ENCODE data around the gene DVL3. TPM values are rescaled to one million over a fixed set of nuclear protein-coding genes. Genes with fewer than 3 reads are reported as not detected.

The DVL3 gene
- polyA plus RNA-seq, 1 donor from 2014 or later, result 78.9 TPM

- Histone ChIP-seq H3K9ac (ENCODE audit: low read length) (peak overlapping the region; percentile 98), H4K20me1 (ENCODE audit: insufficient read depth) (peaks cover 6% of the 10 kb centered on the region), H3K27me3 (ENCODE audit: insufficient read depth, low read depth, low read length) (no peaks in the 10 kb centered on the region), H2AFZ (ENCODE audit: low read depth, low read length) (no peak overlapping the region), H3K4me3 (ENCODE audit: low read length) (peak overlapping the region; percentile 100), H3K79me2 (replicated peaks; ENCODE audit: insufficient read depth, low read length) (peaks cover 33% of the 10 kb centered on the region), H3K9me3 (ENCODE audit: low read length) (no peaks in the 10 kb centered on the region), H3K9me2 (ENCODE audit: insufficient read depth, low read length) (no peaks in the 10 kb centered on the region), H3F3A (ENCODE audit: insufficient read depth, low read length, poor library complexity, severe bottlenecking) (no peaks in the 10 kb centered on the region), H3K36me3 (ENCODE audit: insufficient read depth, low read length) (peaks cover 11% of the 10 kb centered on the region), H3K27ac (ENCODE audit: low read length) (peak overlapping the region; percentile 87), H3K4me2 (ENCODE audit: low read length) (peak overlapping the region; percentile 100)
- TF ChIP-seq TAF1 (IDR thresholded peaks at IDR 0.05; ENCODE audit: low read depth) (no peak), REST (IDR thresholded peaks at IDR 0.05; ENCODE audit: borderline replicate concordance) (no peak), EZH2 (IDR thresholded peaks at IDR 0.05; ENCODE audit: borderline replicate concordance, insufficient read depth, low read length, poor library complexity, severe bottlenecking) (no peak), CTCF (IDR thresholded peaks at IDR 0.05; ENCODE audit: poor library complexity, severe bottlenecking) (no peak), SMC3 (conservative IDR thresholded peaks at IDR 0.05; ENCODE audit: poor library complexity) (no peak)
These were observed 20.8 kb downstream of the DVL3 start for GRCh38 chr3:184175981-184176376.

GRCh38 chr3:184176377-184177330 lies 21.5 kb downstream of the DVL3 start:
- Histone ChIP-seq H3K9ac (ENCODE audit: low read length) (peak overlapping the region; percentile 98), H3K4me3 (ENCODE audit: low read length) (peak overlapping the region; percentile 100), H3K27ac (ENCODE audit: low read length) (peak overlapping the region; percentile 87), H2AFZ (ENCODE audit: low read depth, low read length) (no peak overlapping the region), H3K9me3 (ENCODE audit: low read length) (no peaks in the 10 kb centered on the region), H3K9me2 (ENCODE audit: insufficient read depth, low read length) (no peaks in the 10 kb centered on the region), H3K36me3 (ENCODE audit: insufficient read depth, low read length) (peaks cover 11% of the 10 kb centered on the region), H3F3A (ENCODE audit: insufficient read depth, low read length, poor library complexity, severe bottlenecking) (no peaks in the 10 kb centered on the region), H3K4me2 (ENCODE audit: low read length) (peak overlapping the region; percentile 100), H3K79me2 (replicated peaks; ENCODE audit: insufficient read depth, low read length) (peaks cover 33% of the 10 kb centered on the region), H4K20me1 (ENCODE audit: insufficient read depth) (peaks cover 6% of the 10 kb centered on the region), H3K27me3 (ENCODE audit: insufficient read depth, low read depth, low read length) (no peaks in the 10 kb centered on the region)
- TF ChIP-seq EP300 (conservative IDR thresholded peaks at IDR 0.05; ENCODE audit: poor library complexity, severe bottlenecking) (no peak), REST (IDR thresholded peaks at IDR 0.05; ENCODE audit: borderline replicate concordance) (no peak), TAF1 (IDR thresholded peaks at IDR 0.05; ENCODE audit: low read depth) (no peak), SMC3 (conservative IDR thresholded peaks at IDR 0.05; ENCODE audit: poor library complexity) (no peak), EZH2 (IDR thresholded peaks at IDR 0.05; ENCODE audit: borderline replicate concordance, insufficient read depth, low read length, poor library complexity, severe bottlenecking) (no peak), RAD21 (conservative IDR thresholded peaks at IDR 0.05) (no peak), MXI1 (conservative IDR thresholded peaks at IDR 0.05; ENCODE audit: poor library complexity, severe bottlenecking) (no peak), CTCF (IDR thresholded peaks at IDR 0.05; ENCODE audit: poor library complexity, severe bottlenecking) (no peak), POLR2AphosphoS5 (IDR thresholded peaks at IDR 0.05) (no peak)

Measured in neural cell (in vitro differentiated cells).